Ascending aorta (tissue), 2 donors: ENCODE measurements around the gene CTSL. TPM values are rescaled to one million over a fixed set of nuclear protein-coding genes. Genes with fewer than 3 reads are reported as not detected.
A peak's percentile ranks its signal among the peaks of the same experiment; 100 is the strongest.

Source experiments
- DNase-seq, 2 donors: peaks; one replicate each; pipeline ENCODE4 v3.0.0-alpha.2; 2019; ENCODE audit warnings: low spot score in 2 of 2
- H3K27ac ChIP-seq, 2 donors: fragments of 200-600 bp; sonication (generic); one replicate each; pipeline ENCODE4 v1.5.1; 2016 to 2017; ENCODE audit warnings: mild to moderate bottlenecking in 1 of 2
- H3K27me3 ChIP-seq: fragments of 200-600 bp; sonication (generic); one replicate; pipeline ENCODE4 v1.5.1; 2017
- H3K36me3 ChIP-seq, 2 donors: fragments of 200-600 bp; sonication (generic); one replicate each; pipeline ENCODE4 v1.5.1; 2016
- H3K4me1 ChIP-seq, 2 donors: fragments of 200-600 bp; sonication (generic); one replicate each; pipeline ENCODE4 v1.5.1; 2016 to 2017; ENCODE audit warnings: mild to moderate bottlenecking in 1 of 2
- H3K4me3 ChIP-seq, 2 donors: fragments of 200-600 bp; sonication (generic); one replicate each; pipeline ENCODE4 v1.5.1; 2016 to 2017; ENCODE audit warnings: mild to moderate bottlenecking in 1 of 2
- H3K9me3 ChIP-seq, 2 donors: fragments of 200-600 bp; sonication (generic); one replicate each; pipeline ENCODE4 v1.5.1; 2016
- CTCF ChIP-seq, 3 experiments: fragments of 200-600 bp in 2 of 3; fragments of 450-650 bp in 1 of 3; sonication (generic) in 2 of 3; IDR thresholded peaks; one replicate each; pipeline ENCODE4 v1.5.1; 2016 to 2019; ENCODE audit warnings: antibody characterized with exemption in 3 of 3, mild to moderate bottlenecking in 1 of 3, moderate library complexity in 1 of 3
- intact Hi-C: fragments of 100-400 bp; cut with DNase I; formaldehyde crosslinking; loops from one replicate; pipeline ENCODE4 v1.15.1; 2023
- total RNA-seq: library from RNA; depleted of rRNA; stranded (reverse); fragments of >200 nt; gene quantifications from one replicate; pipeline ENCODE4 v1.1.0, GENCODE V29; 2016

Gene CTSL
- total RNA-seq, 1 donor from 2014 or later, result 97.8 TPM

- Histone ChIP-seq H3K36me3 (peaks cover 20% of the 10 kb centered on the region in 2 donors), H3K27ac (peak overlapping the region; percentile 95 to 98), H3K27me3 (no peaks in the 10 kb centered on the region), H3K9me3 (no peaks in the 10 kb centered on the region), H3K4me3 (peak overlapping the region; percentile 73 to 76), H3K4me1 (peaks cover 6 to 10% of the 10 kb centered on the region in 2 donors)
- intact Hi-C loops, result loop anchor here (5.0 to 10.0 kb wide), 8 partner anchors 249 to 1592 kb away; partner anchors contain the start of genes CDK20, NXNL2, SECISBP2 and SPIN1
- TF ChIP-seq CTCF (IDR thresholded peaks at IDR 0.05), result no peak
- DNase-seq, result no peak
Observed at GRCh38 chr9:87725356-87725899, 491 bp upstream of the CTSL start.

- intact Hi-C loops, result loop anchor here (5.0 to 10.0 kb wide), 8 partner anchors 246 to 1588 kb away; partner anchors contain the start of genes CDK20, NXNL2, SECISBP2 and SPIN1
- H3K36me3 ChIP-seq, result peaks cover 33 to 39% of the 10 kb centered on the region in 2 donors
- H3K4me1 ChIP-seq, result peaks cover 6 to 10% of the 10 kb centered on the region in 2 donors
- no peak overlapping the region for H3K27ac ChIP-seq
- DNase-seq, result no peak
- H3K9me3 ChIP-seq, result no peaks in the 10 kb centered on the region
- no peak overlapping the region for H3K4me3 ChIP-seq
- TF ChIP-seq CTCF (IDR thresholded peaks at IDR 0.05), result no peak
- no peaks in the 10 kb centered on the region for H3K27me3 ChIP-seq
Observed at GRCh38 chr9:87729246-87729645, 3.3 kb downstream of the CTSL start.

GRCh38 chr9:87731321-87731720 is 5.4 kb downstream of the CTSL start:
- peaks cover 33 to 39% of the 10 kb centered on the region in 2 donors for H3K36me3 ChIP-seq
- no peak for DNase-seq
- H3K9me3 ChIP-seq, result no peaks in the 10 kb centered on the region
- H3K27me3 ChIP-seq, result no peaks in the 10 kb centered on the region
- intact Hi-C loops, result no loop called here
- H3K4me1 ChIP-seq, result peaks cover 6 to 10% of the 10 kb centered on the region in 2 donors
- no peak for TF ChIP-seq CTCF (IDR thresholded peaks at IDR 0.05)
- H3K4me3 ChIP-seq, result no peak overlapping the region
- H3K27ac ChIP-seq, result no peak overlapping the region

- no peaks in the 10 kb centered on the region for H3K9me3 ChIP-seq
- no peaks in the 10 kb centered on the region for H3K27me3 ChIP-seq
- no peak for TF ChIP-seq CTCF (IDR thresholded peaks at IDR 0.05)
- peaks cover 3 to 4% of the 10 kb centered on the region in 2 donors for H3K4me1 ChIP-seq
- no peak overlapping the region for H3K27ac ChIP-seq
- intact Hi-C loops, result no loop called here
- H3K4me3 ChIP-seq, result no peak overlapping the region
- no peak for DNase-seq
- peaks cover 33 to 39% of the 10 kb centered on the region in 2 donors for H3K36me3 ChIP-seq
Observed at GRCh38 chr9:87732344-87732743, 6.4 kb downstream of the CTSL start.

- Histone ChIP-seq H3K4me3 (no peak overlapping the region), H3K27me3 (no peaks in the 10 kb centered on the region), H3K36me3 (peaks cover 33 to 39% of the 10 kb centered on the region in 2 donors), H3K27ac (no peak overlapping the region), H3K4me1 (peaks cover 0 to under 1% of the 10 kb centered on the region in 2 donors), H3K9me3 (no peaks in the 10 kb centered on the region)
- no peak for TF ChIP-seq CTCF (IDR thresholded peaks at IDR 0.05)
- intact Hi-C loops, result no loop called here
- no peak for DNase-seq
Observed at GRCh38 chr9:87732756-87733155, 6.8 kb downstream of the CTSL start.
